HG02884 (cell line): ENCODE results near the gene ZNF606.

Source experiments
- ATAC-seq: cut with Tn5 transposase; IDR thresholded peaks from one replicate; pipeline ENCODE4 v1.9.1; 2021; ENCODE audit warnings: mild to moderate bottlenecking, moderate library complexity; ENCODE audit not compliant: unreplicated experiment

ZNF606 gene

GRCh38 chr19:58002384-58003173 is at the start of gene ZNF606:
Gene ZNF606 (minus strand): TSS chr19:58002820. CDS start chr19:58001319, 1,501 bp downstream.
- peak; percentile 78 for ATAC-seq

- ATAC-seq = no peak
Observed at GRCh38 chr19:58052256-58052655, 49.6 kb upstream of the ZNF606 start.

GRCh38 chr19:58047672-58048071 is 45.1 kb upstream of the ZNF606 start:
- no peak for ATAC-seq

GRCh38 chr19:58046856-58047255 is 44.2 kb upstream of the ZNF606 start:
- ATAC-seq = no peak

GRCh38 chr19:58045411-58046050 is 42.9 kb upstream of the ZNF606 start:
- no peak for ATAC-seq

- no peak for ATAC-seq
Observed at GRCh38 chr19:58044886-58045285, 42.3 kb upstream of the ZNF606 start.

- ATAC-seq = no peak
Observed at GRCh38 chr19:58044391-58044790, 41.8 kb upstream of the ZNF606 start.

- ATAC-seq = no peak
Observed at GRCh38 chr19:58042495-58043340, 40.1 kb upstream of the ZNF606 start.

- no peak for ATAC-seq
Observed at GRCh38 chr19:58040751-58041525, 38.3 kb upstream of the ZNF606 start.

- ATAC-seq = no peak
Observed at GRCh38 chr19:58038688-58039204, 36.1 kb upstream of the ZNF606 start.

- no peak for ATAC-seq
Observed at GRCh38 chr19:58037927-58038687, 35.5 kb upstream of the ZNF606 start.

GRCh38 chr19:58035863-58036262 is 33.2 kb upstream of the ZNF606 start:
- ATAC-seq = no peak

- ATAC-seq = no peak
Observed at GRCh38 chr19:58034477-58034793, 31.8 kb upstream of the ZNF606 start.

- no peak for ATAC-seq
Observed at GRCh38 chr19:58033741-58034476, 31.3 kb upstream of the ZNF606 start, which contains the start of gene ZSCAN1. Gene ZSCAN1 (plus strand): TSS chr19:58034025. CDS start chr19:58037837, 3,812 bp downstream.

GRCh38 chr19:58024661-58025060 is 22.0 kb upstream of the ZNF606 start:
- no peak for ATAC-seq

GRCh38 chr19:58022283-58022660 is 19.7 kb upstream of the ZNF606 start:
- ATAC-seq = no peak

GRCh38 chr19:58021541-58022282 is 19.1 kb upstream of the ZNF606 start:
- ATAC-seq = no peak

- ATAC-seq = no peak
Observed at GRCh38 chr19:58020129-58020528, 17.5 kb upstream of the ZNF606 start.
